Measurements from ENCODE around the gene ABCC9. TPM values are rescaled to one million over a fixed set of nuclear protein-coding genes. Genes with fewer than 3 reads are reported as not detected.

The ABCC9 gene
- total RNA-seq, 1 experiment from 2014 or later, result 0.03 TPM

- DNase-seq (ENCODE audit: low read depth, low spot score) (no peak), ATAC-seq (no peak)
- Histone ChIP-seq H3K4me3 (ENCODE audit: low read depth in 2 of 2, low read length in 2 of 2) (no peak overlapping the region), H3K27me3 (ENCODE audit: control insufficient read depth, insufficient read depth, low read length) (no peaks in the 10 kb centered on the region), H3K9me3 (ENCODE audit: control insufficient read depth, insufficient read depth, low read depth, low read length) (no peaks in the 10 kb centered on the region), H3K36me3 (ENCODE audit: control insufficient read depth, insufficient read depth, low read length) (no peaks in the 10 kb centered on the region), H3K4me1 (ENCODE audit: control insufficient read depth, insufficient read depth, low read length) (no peaks in the 10 kb centered on the region), H3K27ac (ENCODE audit: low read length) (no peak overlapping the region)
- ChIA-PET CTCF (no interaction called here), POLR2A (no interaction called here)
- BruUV-seq (replicated peaks), result no TSS peak
- TF ChIP-seq SIN3A (IDR thresholded peaks at IDR 0.05; ENCODE audit: borderline replicate concordance, insufficient read depth, low read depth, low read length), result no peak
- no peak for TF ChIP-seq TCF7L2 (IDR thresholded peaks at IDR 0.05; ENCODE audit: low read depth, low read length)
- TF ChIP-seq REST (IDR thresholded peaks at IDR 0.05; ENCODE audit: insufficient read depth in 1 of 2, low read depth in 2 of 2, low read length in 1 of 2), result no peak
- TF ChIP-seq POLR2AphosphoS5 (IDR thresholded peaks at IDR 0.05; ENCODE audit: low read depth, low read length), result no peak
- no peak for TF ChIP-seq CTCF (IDR thresholded peaks at IDR 0.05)
- in situ Hi-C loops (cut with HindIII; ENCODE audit: low pct_unique_long_range_greater_than_20kb, low sequenced_read_pairs), result no loop called here
- intact Hi-C loops (cut with micrococcal nuclease; ENCODE audit: unreplicated experiment), result no loop called here
Observed at GRCh38 chr12:21962821-21963220, 21.6 kb upstream of the ABCC9 start.

GRCh38 chr12:21962236-21962635 lies 21.0 kb upstream of the ABCC9 start:
- Histone ChIP-seq H3K36me3 (ENCODE audit: control insufficient read depth, insufficient read depth, low read length) (no peaks in the 10 kb centered on the region), H3K9me3 (ENCODE audit: control insufficient read depth, insufficient read depth, low read depth, low read length) (no peaks in the 10 kb centered on the region), H3K27me3 (ENCODE audit: control insufficient read depth, insufficient read depth, low read length) (no peaks in the 10 kb centered on the region), H3K4me1 (ENCODE audit: control insufficient read depth, insufficient read depth, low read length) (no peaks in the 10 kb centered on the region), H3K27ac (ENCODE audit: low read length) (no peak overlapping the region), H3K4me3 (ENCODE audit: low read depth in 2 of 2, low read length in 2 of 2) (no peak overlapping the region)
- intact Hi-C loops (cut with micrococcal nuclease; ENCODE audit: unreplicated experiment), result no loop called here
- in situ Hi-C loops (cut with HindIII; ENCODE audit: low pct_unique_long_range_greater_than_20kb, low sequenced_read_pairs), result no loop called here
- ATAC-seq (no peak), DNase-seq (ENCODE audit: low read depth, low spot score) (no peak)
- ChIA-PET CTCF (no interaction called here), POLR2A (no interaction called here)
- TF ChIP-seq REST (IDR thresholded peaks at IDR 0.05; ENCODE audit: insufficient read depth in 1 of 2, low read depth in 2 of 2, low read length in 1 of 2), result no peak
- TF ChIP-seq SIN3A (IDR thresholded peaks at IDR 0.05; ENCODE audit: borderline replicate concordance, insufficient read depth, low read depth, low read length), result no peak
- TF ChIP-seq TCF7L2 (IDR thresholded peaks at IDR 0.05; ENCODE audit: low read depth, low read length), result no peak
- TF ChIP-seq CTCF (IDR thresholded peaks at IDR 0.05), result no peak
- no peak for TF ChIP-seq POLR2AphosphoS5 (IDR thresholded peaks at IDR 0.05; ENCODE audit: low read depth, low read length)
- no TSS peak for BruUV-seq (replicated peaks)
